Iris pigment epithelial cell (primary cell): ENCODE measurements around the gene TMEM132C.
"Not testable (repeated sequence)": the region's sequence is repeated elsewhere in the genome, so short reads cannot be mapped to it uniquely, and the experiment has no call there.

ENCODE experiments used
- DNase-seq: peaks from one replicate; pipeline ENCODE4 v3.0.0-alpha.2; 2011; ENCODE audit warnings: low read depth

TMEM132C gene

GRCh38 chr12:128267131-128267622 lies at the start of gene TMEM132C:
TMEM132C (plus strand) TSS chr12:128267170; CDS start chr12:128267403, 233 bp downstream.
- DNase-seq, result no peak

- no peak for DNase-seq
Measured at GRCh38 chr12:128224226-128224625, 42.7 kb upstream of the TMEM132C start.

GRCh38 chr12:128228581-128228980 lies 38.4 kb upstream of the TMEM132C start:
- DNase-seq, result no peak

GRCh38 chr12:128235635-128236417 lies 31.1 kb upstream of the TMEM132C start:
- no peak for DNase-seq

GRCh38 chr12:128236525-128236924 lies 30.4 kb upstream of the TMEM132C start:
- DNase-seq, result no peak

- DNase-seq, result no peak
Measured at GRCh38 chr12:128240745-128241144, 26.2 kb upstream of the TMEM132C start.

GRCh38 chr12:128245121-128245520 lies 21.8 kb upstream of the TMEM132C start:
- no peak for DNase-seq

- no peak for DNase-seq
Measured at GRCh38 chr12:128245905-128246304, 21.1 kb upstream of the TMEM132C start.

- no peak for DNase-seq
Measured at GRCh38 chr12:128250096-128250495, 16.9 kb upstream of the TMEM132C start.

GRCh38 chr12:128253829-128254228 lies 13.1 kb upstream of the TMEM132C start:
- not testable (repeated sequence) for DNase-seq

- DNase-seq, result no peak
Measured at GRCh38 chr12:128258866-128259555, 8.0 kb upstream of the TMEM132C start.

- peak; percentile 9 for DNase-seq
Measured at GRCh38 chr12:128259556-128260070, 7.4 kb upstream of the TMEM132C start.

GRCh38 chr12:128261757-128262156 lies 5.2 kb upstream of the TMEM132C start:
- DNase-seq, result no peak

GRCh38 chr12:128265566-128265965 lies 1.4 kb upstream of the TMEM132C start:
- no peak for DNase-seq

GRCh38 chr12:128266086-128266485 lies 884 bp upstream of the TMEM132C start:
- no peak for DNase-seq

- DNase-seq, result no peak
Measured at GRCh38 chr12:128266541-128267130, 334 bp upstream of the TMEM132C start.

- no peak for DNase-seq
Measured at GRCh38 chr12:128267651-128268378, 845 bp downstream of the TMEM132C start.

GRCh38 chr12:128268379-128268995 lies 1.5 kb downstream of the TMEM132C start:
- no peak for DNase-seq

- no peak for DNase-seq
Measured at GRCh38 chr12:128269181-128269591, 2.2 kb downstream of the TMEM132C start.

GRCh38 chr12:128276471-128276870 lies 9.5 kb downstream of the TMEM132C start:
- DNase-seq, result no peak

- no peak for DNase-seq
Measured at GRCh38 chr12:128286970-128287369, 20.0 kb downstream of the TMEM132C start.
